Endothelial cell of umbilical vein (primary cell): ENCODE measurements around the gene HIP1.

Experiments used
- JUN ChIP-seq: IDR thresholded peaks from 2 replicates; pipeline ENCODE4 v1.6.1; 2011; ENCODE audit warnings: borderline replicate concordance, low read depth; ENCODE audit not compliant: insufficient read length, insufficient read depth
- TF ChIP-seq, protein P1 (sequence below), 2 donors: IDR thresholded peaks; 1 replicate in 1 of 2; 2 replicates in 1 of 2; pipeline ENCODE4 v1.5.1; 2011; ENCODE audit warnings: low read length in 2 of 2, mild to moderate bottlenecking in 2 of 2, moderate library complexity in 2 of 2, control low read depth in 1 of 2, inconsistent platforms in 1 of 2, low read depth in 1 of 2; ENCODE audit not compliant: insufficient read depth in 1 of 2; ENCODE audit errors: extremely low read depth in 1 of 2

- TF ChIP-seq JUN = no peak
- TF ChIP-seq, protein P1, sequence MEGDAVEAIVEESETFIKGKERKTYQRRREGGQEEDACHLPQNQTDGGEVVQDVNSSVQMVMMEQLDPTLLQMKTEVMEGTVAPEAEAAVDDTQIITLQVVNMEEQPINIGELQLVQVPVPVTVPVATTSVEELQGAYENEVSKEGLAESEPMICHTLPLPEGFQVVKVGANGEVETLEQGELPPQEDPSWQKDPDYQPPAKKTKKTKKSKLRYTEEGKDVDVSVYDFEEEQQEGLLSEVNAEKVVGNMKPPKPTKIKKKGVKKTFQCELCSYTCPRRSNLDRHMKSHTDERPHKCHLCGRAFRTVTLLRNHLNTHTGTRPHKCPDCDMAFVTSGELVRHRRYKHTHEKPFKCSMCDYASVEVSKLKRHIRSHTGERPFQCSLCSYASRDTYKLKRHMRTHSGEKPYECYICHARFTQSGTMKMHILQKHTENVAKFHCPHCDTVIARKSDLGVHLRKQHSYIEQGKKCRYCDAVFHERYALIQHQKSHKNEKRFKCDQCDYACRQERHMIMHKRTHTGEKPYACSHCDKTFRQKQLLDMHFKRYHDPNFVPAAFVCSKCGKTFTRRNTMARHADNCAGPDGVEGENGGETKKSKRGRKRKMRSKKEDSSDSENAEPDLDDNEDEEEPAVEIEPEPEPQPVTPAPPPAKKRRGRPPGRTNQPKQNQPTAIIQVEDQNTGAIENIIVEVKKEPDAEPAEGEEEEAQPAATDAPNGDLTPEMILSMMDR (IDR thresholded peaks at IDR 0.05; ENCODE audit: extremely low read depth in 1 of 2, insufficient read depth in 1 of 2, low read depth in 1 of 2, low read length in 2 of 2) = no peak
These were observed 21.6 kb downstream of the HIP1 start for GRCh38 chr7:75716992-75717626.
